Measurements from ENCODE around the gene PSAPL1. TPM values are rescaled to one million over a fixed set of nuclear protein-coding genes. Genes with fewer than 3 reads are reported as not detected.

The PSAPL1 gene
- total and polyA plus RNA-seq, 5 experiments from 2014 or later: not detected

- Mint-ChIP-seq H3K27ac (no peak overlapping the region), H3K36me3 (no peaks in the 10 kb centered on the region), H3K9me3 (no peaks in the 10 kb centered on the region), H3K4me1 (peaks cover 0 to 5% (median 0%) of the 10 kb centered on the region in 4 donors), H3K4me3 (no peak overlapping the region), H3K27me3 (peaks cover 0 to 4% (median 3%) of the 10 kb centered on the region in 5 donors)
- POLR2A ChIA-PET: no interaction called here
- DNase-seq: no peak
- no peak for ATAC-seq
Observed at GRCh38 chr4:7434141-7434765, 477 bp downstream of the PSAPL1 start.

GRCh38 chr4:7433376-7434140 lies 1.2 kb downstream of the PSAPL1 start:
- H3K27ac Mint-ChIP-seq: no peak overlapping the region
- H3K27me3 Mint-ChIP-seq: peaks cover 0 to 2% (median 0%) of the 10 kb centered on the region in 5 donors
- H3K4me3 Mint-ChIP-seq: no peak overlapping the region

GRCh38 chr4:7432531-7433375 lies 2.0 kb downstream of the PSAPL1 start:
- POLR2A ChIA-PET: no interaction called here

More at GRCh38 chr4:7433376-7434140, 1.2 kb downstream of the PSAPL1 start:
- POLR2A ChIA-PET: no interaction called here
- Mint-ChIP-seq H3K9me3 (no peaks in the 10 kb centered on the region), H3K4me1 (peaks cover 0 to 5% (median 1%) of the 10 kb centered on the region in 4 donors), H3K36me3 (no peaks in the 10 kb centered on the region)
- DNase-seq (no peak), ATAC-seq (no peak)

GRCh38 chr4:7431696-7432530 lies 2.8 kb downstream of the PSAPL1 start:
- no peaks in the 10 kb centered on the region for H3K36me3 Mint-ChIP-seq
- no peaks in the 10 kb centered on the region for H3K9me3 Mint-ChIP-seq
- H3K4me3 Mint-ChIP-seq: no peak overlapping the region
- ATAC-seq (no peak), DNase-seq (peak in 1 of 10 donors; percentile 59)
- peaks cover 0 to 4% (median 0%) of the 10 kb centered on the region in 5 donors for H3K27me3 Mint-ChIP-seq
- peaks cover 0 to 5% (median 1%) of the 10 kb centered on the region in 4 donors for H3K4me1 Mint-ChIP-seq
- H3K27ac Mint-ChIP-seq: no peak overlapping the region
- POLR2A ChIA-PET: no interaction called here

More at GRCh38 chr4:7432531-7433375, 2.0 kb downstream of the PSAPL1 start:
- Mint-ChIP-seq H3K4me1 (peaks cover 0 to 5% (median 1%) of the 10 kb centered on the region in 4 donors), H3K9me3 (no peaks in the 10 kb centered on the region), H3K27me3 (peaks cover 0 to 4% (median 0%) of the 10 kb centered on the region in 5 donors), H3K27ac (no peak overlapping the region), H3K4me3 (no peak overlapping the region), H3K36me3 (no peaks in the 10 kb centered on the region)
- DNase-seq (peak in 1 of 10 donors; percentile 62), ATAC-seq (no peak)

- ATAC-seq: no peak
- peak in 1 of 10 donors; percentile 59 for DNase-seq
- POLR2A ChIA-PET: no interaction called here
- Mint-ChIP-seq H3K4me3 (no peak overlapping the region), H3K36me3 (no peaks in the 10 kb centered on the region), H3K27me3 (peaks cover 0 to 4% (median 0%) of the 10 kb centered on the region in 5 donors), H3K4me1 (peaks cover 0 to 5% (median 1%) of the 10 kb centered on the region in 4 donors), H3K9me3 (no peaks in the 10 kb centered on the region), H3K27ac (no peak overlapping the region)
Observed at GRCh38 chr4:7430965-7431695, 3.6 kb downstream of the PSAPL1 start.

GRCh38 chr4:7430368-7430964 lies 4.3 kb downstream of the PSAPL1 start:
- POLR2A ChIA-PET: no interaction called here
- Mint-ChIP-seq H3K36me3 (no peaks in the 10 kb centered on the region), H3K4me3 (no peak overlapping the region), H3K9me3 (no peaks in the 10 kb centered on the region), H3K4me1 (peaks cover 0 to 4% (median 1%) of the 10 kb centered on the region in 4 donors), H3K27me3 (peaks cover 0 to 4% (median 0%) of the 10 kb centered on the region in 5 donors), H3K27ac (no peak overlapping the region)
- ATAC-seq (no peak), DNase-seq (peak in 1 of 10 donors; percentile 15)

- H3K27me3 Mint-ChIP-seq: peaks cover 0 to 2% (median 0%) of the 10 kb centered on the region in 5 donors
- no peak overlapping the region for H3K4me3 Mint-ChIP-seq
- H3K36me3 Mint-ChIP-seq: no peaks in the 10 kb centered on the region
- no peaks in the 10 kb centered on the region for H3K9me3 Mint-ChIP-seq
- H3K27ac Mint-ChIP-seq: no peak overlapping the region
- ATAC-seq: no peak
- DNase-seq: peak in 1 of 10 donors; percentile 23
- POLR2A ChIA-PET: no interaction called here
- H3K4me1 Mint-ChIP-seq: peaks cover 0 to 2% (median 0%) of the 10 kb centered on the region in 4 donors
Observed at GRCh38 chr4:7429601-7430078, 5.1 kb downstream of the PSAPL1 start.

DNA sequence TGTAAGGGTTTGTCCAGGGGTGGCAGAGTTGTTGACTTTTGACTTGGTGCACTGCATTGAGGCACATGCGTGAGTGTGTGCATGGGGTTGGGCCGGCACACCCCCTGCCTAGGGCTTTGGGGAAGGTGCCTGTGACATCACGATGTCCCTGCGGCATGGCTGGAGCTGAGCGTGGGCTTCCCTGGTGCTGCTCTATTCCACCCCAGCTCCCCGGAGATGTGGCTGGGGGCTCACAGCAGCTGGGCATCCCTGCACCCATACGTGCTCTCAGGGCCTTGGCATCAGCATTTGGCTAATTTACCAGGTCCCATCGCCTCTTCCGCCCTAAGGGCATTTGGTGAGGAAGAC lies 5.7 kb downstream of the PSAPL1 start:
- Mint-ChIP-seq H3K27ac (no peak overlapping the region), H3K4me3 (no peak overlapping the region), H3K4me1 (peaks cover 0 to 2% (median 0%) of the 10 kb centered on the region in 4 donors), H3K9me3 (no peaks in the 10 kb centered on the region), H3K36me3 (no peaks in the 10 kb centered on the region), H3K27me3 (peaks cover 0 to 2% (median 0%) of the 10 kb centered on the region in 5 donors)
- POLR2A ChIA-PET: no interaction called here
- ATAC-seq (no peak), DNase-seq (no peak)

- Mint-ChIP-seq H3K4me1 (peaks cover 0 to 2% (median 0%) of the 10 kb centered on the region in 4 donors), H3K9me3 (no peaks in the 10 kb centered on the region), H3K36me3 (no peaks in the 10 kb centered on the region), H3K27me3 (peaks cover 0 to 2% (median 0%) of the 10 kb centered on the region in 5 donors), H3K27ac (no peak overlapping the region), H3K4me3 (no peak overlapping the region)
- DNase-seq (peak in 2 of 10 donors; percentile 12 to 30), ATAC-seq (no peak)
- POLR2A ChIA-PET: no interaction called here
Observed at GRCh38 chr4:7428261-7429068, 6.3 kb downstream of the PSAPL1 start.

- H3K27ac Mint-ChIP-seq: peak overlapping the region in 1 of 10 donors; percentile 62
- H3K27me3 Mint-ChIP-seq: peaks cover 0 to 6% (median 2%) of the 10 kb centered on the region in 5 donors
- H3K4me1 Mint-ChIP-seq: peaks cover 0 to 2% (median 0%) of the 10 kb centered on the region in 4 donors
- no peaks in the 10 kb centered on the region for H3K9me3 Mint-ChIP-seq
- no peak overlapping the region for H3K4me3 Mint-ChIP-seq
- DNase-seq: peak in 2 of 10 donors; percentile 5 to 45
- no peak for ATAC-seq
- POLR2A ChIA-PET: no interaction called here
- no peaks in the 10 kb centered on the region for H3K36me3 Mint-ChIP-seq
Observed at GRCh38 chr4:7427831-7428260, 6.9 kb downstream of the PSAPL1 start.

All from naive thymus-derived CD8-positive, alpha-beta T cell (primary cell).